ENCODE data around the gene RTP2.

DNA sequence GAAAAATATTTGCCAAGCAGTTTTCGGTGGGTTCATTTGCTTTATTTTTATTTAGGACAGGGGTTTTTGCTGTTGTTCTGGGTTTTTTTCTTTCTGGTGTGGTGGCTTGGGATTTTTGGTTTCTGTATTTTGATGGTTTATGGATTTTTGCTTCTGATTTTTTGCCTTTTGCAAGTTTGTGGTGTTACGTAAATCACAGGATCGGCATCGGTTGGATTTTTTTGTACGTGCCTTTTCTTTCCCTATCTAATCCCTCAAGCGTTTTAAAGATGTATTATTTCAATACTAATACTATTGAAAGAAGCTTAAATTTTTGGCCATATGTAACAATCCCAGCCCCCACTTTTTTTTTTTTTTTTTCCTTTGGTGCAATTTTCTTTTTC lies 43.7 kb upstream of the RTP2 start:
- TF ChIP-seq, protein P1, sequence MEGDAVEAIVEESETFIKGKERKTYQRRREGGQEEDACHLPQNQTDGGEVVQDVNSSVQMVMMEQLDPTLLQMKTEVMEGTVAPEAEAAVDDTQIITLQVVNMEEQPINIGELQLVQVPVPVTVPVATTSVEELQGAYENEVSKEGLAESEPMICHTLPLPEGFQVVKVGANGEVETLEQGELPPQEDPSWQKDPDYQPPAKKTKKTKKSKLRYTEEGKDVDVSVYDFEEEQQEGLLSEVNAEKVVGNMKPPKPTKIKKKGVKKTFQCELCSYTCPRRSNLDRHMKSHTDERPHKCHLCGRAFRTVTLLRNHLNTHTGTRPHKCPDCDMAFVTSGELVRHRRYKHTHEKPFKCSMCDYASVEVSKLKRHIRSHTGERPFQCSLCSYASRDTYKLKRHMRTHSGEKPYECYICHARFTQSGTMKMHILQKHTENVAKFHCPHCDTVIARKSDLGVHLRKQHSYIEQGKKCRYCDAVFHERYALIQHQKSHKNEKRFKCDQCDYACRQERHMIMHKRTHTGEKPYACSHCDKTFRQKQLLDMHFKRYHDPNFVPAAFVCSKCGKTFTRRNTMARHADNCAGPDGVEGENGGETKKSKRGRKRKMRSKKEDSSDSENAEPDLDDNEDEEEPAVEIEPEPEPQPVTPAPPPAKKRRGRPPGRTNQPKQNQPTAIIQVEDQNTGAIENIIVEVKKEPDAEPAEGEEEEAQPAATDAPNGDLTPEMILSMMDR (conservative IDR thresholded peaks at IDR 0.05 in 1 of 2, IDR thresholded peaks at IDR 0.05 in 1 of 2; ENCODE audit: extremely low read depth in 1 of 2, insufficient read depth in 1 of 2, low read depth in 1 of 2, low read length in 2 of 2), result no peak
- TF ChIP-seq EZH2 (IDR thresholded peaks at IDR 0.05; ENCODE audit: borderline replicate concordance, low read length), result no peak

All from mammary epithelial cell (primary cell).